Measurements from ENCODE around the gene WNT8B.

Gene WNT8B

GRCh38 chr10:100496567-100496966 lies 33.8 kb downstream of the WNT8B start:
- Histone ChIP-seq H3K9me2 (ENCODE audit: low read depth, low read length) (no peaks in the 10 kb centered on the region), H2AFZ (ENCODE audit: low read length) (no peak overlapping the region), H3K27me3 (ENCODE audit: insufficient read depth, low read length) (no peaks in the 10 kb centered on the region), H3K4me3 (ENCODE audit: low read depth, low read length, poor library complexity, severe bottlenecking) (no peak overlapping the region), H3K36me3 (ENCODE audit: insufficient read depth, low read length) (0 out of 2 replicates have a peak, but pooled peaks cover 3% of the 10 kb centered on the region), H3K9me3 (ENCODE audit: low read length) (no peaks in the 10 kb centered on the region), H3K4me2 (ENCODE audit: low read length) (no peak overlapping the region), H3K9ac (ENCODE audit: low read length) (no peak overlapping the region), H3K27ac (ENCODE audit: low read depth, low read length, poor library complexity, severe bottlenecking) (no peak overlapping the region), H3F3A (ENCODE audit: insufficient read depth, low read length) (no peaks in the 10 kb centered on the region), H3K79me2 (ENCODE audit: insufficient read depth, low read length) (no peaks in the 10 kb centered on the region), H3K4me1 (ENCODE audit: insufficient read depth, low read length, severe bottlenecking) (no peaks in the 10 kb centered on the region), H4K20me1 (ENCODE audit: insufficient read depth, low read length) (no peaks in the 10 kb centered on the region)
- TF ChIP-seq CTCF (IDR thresholded peaks at IDR 0.05; ENCODE audit: low read length): no peak
- TF ChIP-seq EZH2 (IDR thresholded peaks at IDR 0.05; ENCODE audit: borderline replicate concordance, low read length): no peak

- Histone ChIP-seq H3K27me3 (ENCODE audit: insufficient read depth, low read length) (no peaks in the 10 kb centered on the region), H3K27ac (ENCODE audit: low read depth, low read length, poor library complexity, severe bottlenecking) (no peak overlapping the region), H2AFZ (ENCODE audit: low read length) (no peak overlapping the region), H3K4me3 (ENCODE audit: low read depth, low read length, poor library complexity, severe bottlenecking) (no peak overlapping the region), H3K9me3 (ENCODE audit: low read length) (no peaks in the 10 kb centered on the region), H3K9ac (ENCODE audit: low read length) (no peak overlapping the region), H3K4me2 (ENCODE audit: low read length) (no peak overlapping the region), H3F3A (ENCODE audit: insufficient read depth, low read length) (no peaks in the 10 kb centered on the region), H3K9me2 (ENCODE audit: low read depth, low read length) (no peaks in the 10 kb centered on the region), H3K79me2 (ENCODE audit: insufficient read depth, low read length) (no peaks in the 10 kb centered on the region), H4K20me1 (ENCODE audit: insufficient read depth, low read length) (no peaks in the 10 kb centered on the region), H3K4me1 (ENCODE audit: insufficient read depth, low read length, severe bottlenecking) (no peaks in the 10 kb centered on the region), H3K36me3 (ENCODE audit: insufficient read depth, low read length) (no peaks in the 10 kb centered on the region)
- TF ChIP-seq EZH2 (IDR thresholded peaks at IDR 0.05; ENCODE audit: borderline replicate concordance, low read length): no peak
- no peak for TF ChIP-seq CTCF (IDR thresholded peaks at IDR 0.05; ENCODE audit: low read length)
These were observed 35.2 kb downstream of the WNT8B start for GRCh38 chr10:100498059-100498458.

GRCh38 chr10:100501423-100501822 lies 38.6 kb downstream of the WNT8B start:
- H3K4me3 ChIP-seq (ENCODE audit: low read depth, low read length, poor library complexity, severe bottlenecking): no peak overlapping the region
- H3K9me3 ChIP-seq (ENCODE audit: low read length): no peaks in the 10 kb centered on the region
- H3K4me2 ChIP-seq (ENCODE audit: low read length): no peak overlapping the region
- H3F3A ChIP-seq (ENCODE audit: insufficient read depth, low read length): no peaks in the 10 kb centered on the region
- H3K4me1 ChIP-seq (ENCODE audit: insufficient read depth, low read length, severe bottlenecking): no peaks in the 10 kb centered on the region
- TF ChIP-seq EZH2 (IDR thresholded peaks at IDR 0.05; ENCODE audit: borderline replicate concordance, low read length) (no peak), CTCF (IDR thresholded peaks at IDR 0.05; ENCODE audit: low read length) (no peak)
- no peaks in the 10 kb centered on the region for H3K79me2 ChIP-seq (ENCODE audit: insufficient read depth, low read length)
- no peaks in the 10 kb centered on the region for H4K20me1 ChIP-seq (ENCODE audit: insufficient read depth, low read length)
- no peak overlapping the region for H2AFZ ChIP-seq (ENCODE audit: low read length)
- no peak overlapping the region for H3K27ac ChIP-seq (ENCODE audit: low read depth, low read length, poor library complexity, severe bottlenecking)
- no peaks in the 10 kb centered on the region for H3K9me2 ChIP-seq (ENCODE audit: low read depth, low read length)
- H3K9ac ChIP-seq (ENCODE audit: low read length): no peak overlapping the region
- no peaks in the 10 kb centered on the region for H3K27me3 ChIP-seq (ENCODE audit: insufficient read depth, low read length)
- no peaks in the 10 kb centered on the region for H3K36me3 ChIP-seq (ENCODE audit: insufficient read depth, low read length)
